ENCODE data around the gene ANKRD44.

ANKRD44 gene

DNA sequence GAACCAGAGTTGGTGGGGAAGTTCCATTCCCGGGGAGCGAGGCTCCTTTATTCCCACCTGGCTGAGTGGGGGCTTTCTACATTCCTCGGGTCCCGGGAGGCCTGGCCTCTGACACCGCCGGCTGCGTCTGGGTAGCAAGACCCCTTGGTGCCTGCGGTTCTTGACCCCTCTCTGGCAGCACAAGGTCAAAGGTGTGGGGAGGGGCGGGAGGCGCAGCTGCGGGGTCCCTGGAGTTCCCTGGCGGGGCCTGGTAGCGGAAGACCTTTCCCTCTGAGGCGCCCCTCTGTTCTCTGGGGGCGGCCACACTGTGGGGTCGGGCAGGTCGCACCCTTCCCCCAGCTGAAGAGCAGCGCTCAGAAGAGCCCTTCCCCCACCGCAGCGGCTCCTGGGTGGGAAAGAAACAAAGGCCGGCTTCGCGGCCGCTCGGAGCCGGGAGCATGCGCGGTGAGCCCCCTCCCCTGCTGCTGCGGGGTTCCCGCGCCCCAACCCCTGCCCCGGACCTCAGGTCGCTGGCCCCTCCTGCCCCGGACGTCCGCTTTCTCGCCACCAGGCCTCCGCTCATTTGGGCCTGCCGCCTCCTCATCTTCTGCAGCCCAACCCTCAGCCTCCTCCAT, 146.3 kb downstream of the ANKRD44 start:
- H3K4me3 ChIP-seq (ENCODE audit: low read depth, low read length), result no peak overlapping the region
- TF ChIP-seq, protein P1, sequence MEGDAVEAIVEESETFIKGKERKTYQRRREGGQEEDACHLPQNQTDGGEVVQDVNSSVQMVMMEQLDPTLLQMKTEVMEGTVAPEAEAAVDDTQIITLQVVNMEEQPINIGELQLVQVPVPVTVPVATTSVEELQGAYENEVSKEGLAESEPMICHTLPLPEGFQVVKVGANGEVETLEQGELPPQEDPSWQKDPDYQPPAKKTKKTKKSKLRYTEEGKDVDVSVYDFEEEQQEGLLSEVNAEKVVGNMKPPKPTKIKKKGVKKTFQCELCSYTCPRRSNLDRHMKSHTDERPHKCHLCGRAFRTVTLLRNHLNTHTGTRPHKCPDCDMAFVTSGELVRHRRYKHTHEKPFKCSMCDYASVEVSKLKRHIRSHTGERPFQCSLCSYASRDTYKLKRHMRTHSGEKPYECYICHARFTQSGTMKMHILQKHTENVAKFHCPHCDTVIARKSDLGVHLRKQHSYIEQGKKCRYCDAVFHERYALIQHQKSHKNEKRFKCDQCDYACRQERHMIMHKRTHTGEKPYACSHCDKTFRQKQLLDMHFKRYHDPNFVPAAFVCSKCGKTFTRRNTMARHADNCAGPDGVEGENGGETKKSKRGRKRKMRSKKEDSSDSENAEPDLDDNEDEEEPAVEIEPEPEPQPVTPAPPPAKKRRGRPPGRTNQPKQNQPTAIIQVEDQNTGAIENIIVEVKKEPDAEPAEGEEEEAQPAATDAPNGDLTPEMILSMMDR (IDR thresholded peaks at IDR 0.05; ENCODE audit: low read depth, low read length), result no peak

DNA sequence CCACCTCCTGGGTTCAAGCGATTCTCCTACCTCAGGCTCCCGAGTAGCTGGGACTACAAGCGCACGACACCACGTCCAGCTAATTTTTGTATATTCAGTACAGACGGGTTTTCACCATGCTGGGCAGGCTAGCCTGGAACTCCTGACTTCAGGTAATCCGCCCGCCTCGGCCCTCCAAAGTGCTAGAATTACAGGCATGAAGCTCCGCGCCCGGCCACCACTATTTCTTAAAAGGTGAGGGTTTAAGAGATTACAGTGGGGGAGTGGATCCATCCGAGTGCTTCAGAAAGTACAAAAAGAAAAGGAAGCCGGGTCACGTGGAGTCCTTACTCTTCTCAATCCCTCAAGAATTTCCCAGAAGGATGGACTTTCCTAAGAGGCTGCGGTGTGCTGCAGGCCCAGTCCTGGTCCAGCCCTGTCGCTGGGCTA, 146.9 kb downstream of the ANKRD44 start:
- TF ChIP-seq, protein P1 (IDR thresholded peaks at IDR 0.05; ENCODE audit: low read depth, low read length), result no peak
- no peak overlapping the region for H3K4me3 ChIP-seq (ENCODE audit: low read depth, low read length)

DNA sequence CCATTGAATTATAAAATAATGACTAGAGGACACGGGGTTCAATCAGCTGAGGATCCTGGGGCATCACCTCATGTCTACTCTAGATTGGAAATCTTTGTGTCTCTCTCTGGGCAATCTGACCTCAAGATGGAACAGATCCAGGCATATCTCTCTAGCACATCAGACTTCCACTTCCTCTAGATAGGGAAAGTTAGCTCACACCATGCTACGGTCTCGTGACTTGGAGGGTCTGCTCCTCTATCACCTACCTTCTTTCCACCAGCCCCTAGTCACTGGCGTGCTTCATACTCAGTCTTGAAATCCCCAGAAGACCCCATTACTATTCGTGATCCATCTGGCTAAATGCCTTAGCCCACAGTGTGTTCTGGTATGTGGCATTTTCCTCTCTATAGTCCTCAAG, 148.8 kb downstream of the ANKRD44 start:
- no peak overlapping the region for H3K4me3 ChIP-seq (ENCODE audit: low read depth, low read length)
- TF ChIP-seq, protein P1 (IDR thresholded peaks at IDR 0.05; ENCODE audit: low read depth, low read length), result no peak

DNA sequence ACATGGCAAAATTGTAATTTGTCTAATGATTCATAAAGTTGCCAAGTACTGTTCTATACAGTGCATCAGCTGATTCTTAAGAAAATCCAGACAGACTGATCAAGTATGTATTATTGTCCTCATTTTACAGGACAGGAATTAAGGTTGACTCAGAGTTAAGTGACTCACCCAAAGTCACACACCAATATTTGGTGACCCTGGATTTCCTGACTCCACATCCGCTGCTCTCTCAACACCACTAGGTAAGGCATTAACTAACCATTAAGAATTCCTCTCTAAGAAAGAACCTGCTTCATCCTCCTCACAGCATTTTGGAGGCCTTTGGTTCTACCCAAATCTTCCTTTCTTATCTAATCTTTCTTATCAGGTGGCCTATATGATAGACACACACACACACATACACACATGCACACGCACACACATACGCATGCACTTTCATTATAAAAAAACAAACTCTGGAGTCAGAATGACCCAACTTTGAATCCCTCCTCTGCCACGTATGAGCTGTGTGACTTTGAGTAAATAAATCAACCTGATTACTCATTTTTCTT, 150.8 kb downstream of the ANKRD44 start:
- no peak overlapping the region for H3K4me3 ChIP-seq (ENCODE audit: low read depth, low read length)
- TF ChIP-seq, protein P1 (IDR thresholded peaks at IDR 0.05; ENCODE audit: low read depth, low read length), result no peak

DNA sequence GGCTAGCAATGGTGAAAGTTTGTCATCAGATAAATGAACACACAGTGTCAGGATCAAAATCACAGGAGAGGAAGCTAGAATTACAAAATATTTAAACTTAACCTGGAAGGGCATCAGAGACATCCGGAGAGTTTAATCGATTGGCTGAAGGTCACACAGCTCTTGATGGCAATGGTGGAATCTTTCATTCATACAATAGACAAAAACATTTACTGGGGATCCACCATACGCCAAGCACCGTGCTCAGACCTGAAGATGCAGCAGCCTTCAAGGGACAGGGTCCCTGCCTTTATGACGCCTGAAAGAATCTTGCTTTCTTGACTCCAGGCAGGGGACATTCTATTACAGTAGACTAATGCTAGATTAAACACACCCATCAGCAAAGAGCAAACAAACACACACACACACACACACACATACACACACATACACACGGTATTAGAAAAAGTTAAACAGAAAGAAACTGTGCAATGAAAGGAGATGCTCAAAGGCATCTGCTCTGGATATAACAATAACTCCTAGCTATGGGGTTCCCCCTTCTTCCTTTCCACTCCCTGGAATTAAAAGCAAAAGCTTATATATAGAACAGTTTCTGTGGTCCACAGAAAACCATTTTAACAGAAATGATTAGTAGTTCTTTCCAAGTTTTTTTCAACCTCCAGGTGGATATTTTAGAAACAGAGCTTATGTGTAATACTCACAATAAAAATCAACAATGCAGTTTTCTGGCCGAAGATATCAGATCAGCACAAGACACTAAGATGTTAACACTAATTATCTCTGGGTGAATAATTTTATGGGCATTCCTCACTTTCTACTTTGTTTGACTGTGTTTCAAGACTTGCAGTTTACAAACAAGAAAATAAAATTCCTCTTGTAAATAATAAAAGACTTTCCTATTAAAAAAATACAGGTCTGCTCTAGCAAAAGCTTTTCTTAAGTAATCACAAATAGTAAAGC, 151.7 kb downstream of the ANKRD44 start:
- H3K4me3 ChIP-seq (ENCODE audit: low read depth, low read length), result no peak overlapping the region
- TF ChIP-seq, protein P1 (IDR thresholded peaks at IDR 0.05; ENCODE audit: low read depth, low read length), result no peak

DNA sequence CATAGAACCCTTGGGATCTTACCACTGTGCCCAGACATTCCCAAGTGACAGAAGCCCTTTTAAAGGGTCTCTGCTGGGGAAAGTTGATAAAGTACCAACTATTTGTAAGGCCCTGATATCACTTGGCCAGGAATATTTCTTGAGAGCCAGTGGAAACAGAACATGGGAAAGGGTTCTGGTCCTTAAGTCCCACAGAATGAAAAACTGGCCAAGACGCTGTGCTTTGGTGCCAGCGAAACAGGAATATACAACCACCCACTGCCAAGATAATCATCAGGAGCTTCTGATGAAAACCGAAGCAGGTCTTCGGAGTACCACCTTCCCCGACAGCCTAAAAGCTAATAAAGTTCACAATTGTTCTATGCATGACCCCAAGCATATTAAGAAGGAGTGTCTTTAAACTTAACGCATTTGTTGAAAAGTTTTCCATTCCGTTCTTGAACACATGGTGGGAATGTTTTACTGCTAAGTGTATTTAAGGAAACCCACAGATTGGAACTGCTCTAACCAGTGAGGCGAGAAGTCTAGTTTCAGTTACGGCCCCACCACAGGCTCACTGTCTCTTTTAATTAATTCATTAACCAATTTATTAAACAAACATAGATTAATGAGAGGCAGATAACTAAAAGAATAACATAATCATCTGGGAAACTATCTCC, 152.6 kb downstream of the ANKRD44 start:
- H3K4me3 ChIP-seq (ENCODE audit: low read depth, low read length), result no peak overlapping the region
- TF ChIP-seq, protein P1 (IDR thresholded peaks at IDR 0.05; ENCODE audit: low read depth, low read length), result no peak
